Type B pancreatic cell (in vitro differentiated cells): Measurements from ENCODE around the gene ELL2. TPM values are rescaled to one million over a fixed set of nuclear protein-coding genes. Genes with fewer than 3 reads are reported as not detected.

Experiments used
- DNase-seq: peaks from one replicate; pipeline ENCODE4 v3.0.0; 2021; ENCODE audit warnings: mixed read lengths; ENCODE audit not compliant: unreplicated experiment; ENCODE audit errors: extremely low spot score
- H3K27ac Mint-ChIP-seq: 2 replicates; pipeline ENCODE4 v1.8.0; 2021; ENCODE audit warnings: mild to moderate bottlenecking, mixed read lengths
- H3K27me3 Mint-ChIP-seq: 2 replicates; pipeline ENCODE4 v1.8.0; 2021; ENCODE audit warnings: mixed read lengths
- H3K36me3 Mint-ChIP-seq: 2 replicates; pipeline ENCODE4 v1.8.0; 2021; ENCODE audit warnings: mixed read lengths
- H3K4me1 Mint-ChIP-seq: one replicate; pipeline ENCODE4 v1.8.0; 2021; ENCODE audit warnings: mixed read lengths; ENCODE audit not compliant: unreplicated experiment
- H3K4me3 Mint-ChIP-seq: 2 replicates; pipeline ENCODE4 v1.8.0; 2021; ENCODE audit warnings: mild to moderate bottlenecking, mixed read lengths
- H3K9me3 Mint-ChIP-seq: 2 replicates; pipeline ENCODE4 v1.8.0; 2021; ENCODE audit warnings: mixed read lengths
- CTCF ChIP-seq: fragments of 200-600 bp; sonication (generic); conservative IDR thresholded peaks from 2 replicates; pipeline ENCODE4 v1.5.0; 2021; ENCODE audit warnings: antibody characterized with exemption, mild to moderate bottlenecking
- total RNA-seq: library from RNA; stranded (reverse); gene quantifications from 2 replicates; pipeline ENCODE4 v1.2.1, GENCODE V29; 2021; ENCODE audit warnings: low replicate concordance

ELL2 gene
- total RNA-seq, 1 donor from 2014 or later = 33.9 TPM

- no peaks in the 10 kb centered on the region for H3K27me3 Mint-ChIP-seq
- peak; percentile 62 for TF ChIP-seq CTCF
- DNase-seq = no peak
- peaks cover 8% of the 10 kb centered on the region for H3K4me1 Mint-ChIP-seq
- no peak overlapping the region for H3K27ac Mint-ChIP-seq
- peaks cover 12% of the 10 kb centered on the region for H3K36me3 Mint-ChIP-seq
- no peak overlapping the region for H3K4me3 Mint-ChIP-seq
- H3K9me3 Mint-ChIP-seq = no peaks in the 10 kb centered on the region
Observed at GRCh38 chr5:95892784-95893354, 68.8 kb downstream of the ELL2 start.

GRCh38 chr5:95891499-95891898 is 70.2 kb downstream of the ELL2 start:
- Mint-ChIP-seq H3K36me3 (peaks cover 12% of the 10 kb centered on the region), H3K9me3 (no peaks in the 10 kb centered on the region), H3K27ac (peak overlapping the region; percentile 43), H3K4me3 (no peak overlapping the region), H3K27me3 (no peaks in the 10 kb centered on the region), H3K4me1 (peaks cover 8% of the 10 kb centered on the region)
- no peak for TF ChIP-seq CTCF
- DNase-seq = no peak

- no peaks in the 10 kb centered on the region for H3K27me3 Mint-ChIP-seq
- TF ChIP-seq CTCF = no peak
- H3K4me1 Mint-ChIP-seq = peaks cover 3% of the 10 kb centered on the region
- peaks cover 8% of the 10 kb centered on the region for H3K36me3 Mint-ChIP-seq
- no peaks in the 10 kb centered on the region for H3K9me3 Mint-ChIP-seq
- H3K27ac Mint-ChIP-seq = no peak overlapping the region
- DNase-seq = no peak
- H3K4me3 Mint-ChIP-seq = no peak overlapping the region
Observed at GRCh38 chr5:95889076-95889475, 72.6 kb downstream of the ELL2 start.

GRCh38 chr5:95887977-95888376 is 73.7 kb downstream of the ELL2 start:
- no peaks in the 10 kb centered on the region for H3K27me3 Mint-ChIP-seq
- no peak for TF ChIP-seq CTCF
- no peak overlapping the region for H3K27ac Mint-ChIP-seq
- no peaks in the 10 kb centered on the region for H3K9me3 Mint-ChIP-seq
- H3K36me3 Mint-ChIP-seq = peaks cover 8% of the 10 kb centered on the region
- peak overlapping the region; percentile 6 for H3K4me3 Mint-ChIP-seq
- no peak for DNase-seq
- H3K4me1 Mint-ChIP-seq = peaks cover 3% of the 10 kb centered on the region

- Mint-ChIP-seq H3K9me3 (no peaks in the 10 kb centered on the region), H3K4me3 (no peak overlapping the region), H3K4me1 (peaks cover 3% of the 10 kb centered on the region)
Observed at GRCh38 chr5:95886340-95887044, 75.2 kb downstream of the ELL2 start.

More at GRCh38 chr5:95886340-95887044, 75.2 kb downstream of the ELL2 start:
- no peak for DNase-seq
- Mint-ChIP-seq H3K27me3 (no peaks in the 10 kb centered on the region), H3K36me3 (peaks cover 8% of the 10 kb centered on the region), H3K27ac (no peak overlapping the region)
- TF ChIP-seq CTCF = no peak
